H1 (cell line): ENCODE data around the gene ACACA. TPM values are rescaled to one million over a fixed set of nuclear protein-coding genes. Genes with fewer than 3 reads are reported as not detected.

Experiments
- CTCF ChIA-PET: fragments of 300-600 bp; sonication (Branson Sonifier 250); formaldehyde crosslinking; loops from one replicate; lab custom pipeline; 2021; ENCODE audit not compliant: partially characterized antibody; lab: Charles Lee
- POLR2A ChIA-PET: fragments of 300-600 bp; sonication (Branson Sonifier 250); formaldehyde crosslinking; loops from one replicate; lab custom pipeline; 2021; ENCODE audit warnings: inconsistent platforms; ENCODE audit not compliant: partially characterized antibody; lab: Charles Lee
- DNase-seq, 2 experiments: peaks; one replicate each; pipeline versions ENCODE4 v3.0.0 to v3.0.0-alpha.2; 2010 to 2022; ENCODE audit warnings: low spot score in 2 of 2, low read depth in 1 of 2, mixed read lengths in 1 of 2
- FAIRE-seq: peaks from 2 replicates; lab custom pipeline; 2011; peaks lifted over from hg19 to GRCh38; lab: Jason Lieb, UNC
- H2AFZ ChIP-seq: 2 replicates; pipeline ENCODE4 v1.8.1; 2012; ENCODE audit warnings: low read length, inconsistent platforms
- H2AK5ac ChIP-seq: 2 replicates; pipeline ENCODE4 v1.6.1; 2013; ENCODE audit warnings: low read depth, low read length
- H2BK120ac ChIP-seq: replicated peaks from 2 replicates; pipeline ENCODE3; 2013; ENCODE audit warnings: low read depth, low read length, inconsistent platforms
- H2BK12ac ChIP-seq: 2 replicates; pipeline ENCODE4 v1.6.1; 2013; ENCODE audit warnings: low read depth, low read length
- H2BK15ac ChIP-seq: 2 replicates; pipeline ENCODE4 v1.6.1; 2013; ENCODE audit warnings: low read length
- H2BK20ac ChIP-seq: 2 replicates; pipeline ENCODE4 v1.6.1; 2013; ENCODE audit warnings: low read length
- H2BK5ac ChIP-seq: 2 replicates; pipeline ENCODE4 v1.6.1; 2013; ENCODE audit warnings: low read depth, low read length
- H3K14ac ChIP-seq: 2 replicates; pipeline ENCODE4 v1.6.1; 2013; ENCODE audit warnings: inconsistent platforms; ENCODE audit not compliant: insufficient read length
- H3K18ac ChIP-seq: 2 replicates; pipeline ENCODE4 v1.6.1; 2013; ENCODE audit warnings: low read length; ENCODE audit errors: extremely low read depth
- H3K23ac ChIP-seq: 2 replicates; pipeline ENCODE4 v1.6.1; 2013; ENCODE audit warnings: inconsistent platforms; ENCODE audit not compliant: insufficient read length
- H3K23me2 ChIP-seq: 2 replicates; pipeline ENCODE4 v1.6.1; 2013; ENCODE audit warnings: low read depth, low read length
- H3K27ac ChIP-seq: 2 replicates; pipeline ENCODE4 v1.6.1; 2011; ENCODE audit warnings: low read depth, low read length, inconsistent platforms
- H3K27me3 ChIP-seq, 4 experiments: replicated peaks in 1 of 4; 1 replicate in 1 of 4; 2 replicates in 3 of 4; pipeline versions ENCODE4 v1.6.1 to v1.8.1; 2011 to 2013; ENCODE audit warnings: low read length in 3 of 4, mild to moderate bottlenecking in 3 of 4, inconsistent platforms in 2 of 4, mixed read lengths in 2 of 4, moderate library complexity in 1 of 4; ENCODE audit not compliant: control insufficient read depth in 3 of 4, insufficient read depth in 3 of 4; ENCODE audit errors: extremely low read depth in 1 of 4
- H3K36me3 ChIP-seq, 4 experiments: 2 replicates each; pipeline versions ENCODE4 v1.6.1 to v1.8.1; 2011 to 2013; ENCODE audit warnings: mild to moderate bottlenecking in 4 of 4, low read length in 3 of 4, moderate library complexity in 2 of 4, control low read depth in 1 of 4, inconsistent platforms in 1 of 4; ENCODE audit not compliant: insufficient read depth in 4 of 4, control insufficient read depth in 2 of 4
- H3K4ac ChIP-seq: replicated peaks from 2 replicates; pipeline ENCODE3; 2013; ENCODE audit warnings: low read length, low read depth, mixed read lengths, inconsistent platforms; ENCODE audit not compliant: insufficient read length
- H3K4me1 ChIP-seq, 4 experiments: replicated peaks in 1 of 4; 1 replicate in 1 of 4; 2 replicates in 3 of 4; pipeline versions ENCODE4 v1.6.1 to v1.8.1; 2011 to 2013; ENCODE audit warnings: low read length in 3 of 4, inconsistent platforms in 2 of 4, mixed read lengths in 1 of 4; ENCODE audit not compliant: insufficient read depth in 4 of 4, control insufficient read depth in 3 of 4
- H3K4me2 ChIP-seq, 2 experiments: 2 replicates each; pipeline versions ENCODE4 v1.6.1 to v1.8.1; 2011 to 2013; ENCODE audit warnings: low read depth in 2 of 2, low read length in 2 of 2, control low read depth in 1 of 2, inconsistent platforms in 1 of 2, mild to moderate bottlenecking in 1 of 2; ENCODE audit not compliant: insufficient read depth in 1 of 2
- H3K4me3 ChIP-seq, 4 experiments: fragments of 200-600, 300-600 bp in 1 of 4; sonication (generic), shearing (Covaris generic), sonication (Bioruptor Twin) in 1 of 4; 2 replicates each; pipeline versions ENCODE4 v1.5.1 to v1.8.1; 2011 to 2016; ENCODE audit warnings: low read length in 4 of 4, low read depth in 3 of 4, control low read depth in 2 of 4, inconsistent platforms in 2 of 4, mild to moderate bottlenecking in 2 of 4, mixed read lengths in 1 of 4, moderate library complexity in 1 of 4; ENCODE audit not compliant: insufficient read depth in 2 of 4; ENCODE audit errors: extremely low read depth in 1 of 4
- H3K56ac ChIP-seq: replicated peaks from 2 replicates; pipeline ENCODE3; 2013; ENCODE audit warnings: low read depth, mild to moderate bottlenecking, mixed read lengths, low read length, inconsistent platforms; ENCODE audit not compliant: insufficient read length
- H3K79me1 ChIP-seq: 2 replicates; pipeline ENCODE4 v1.6.1; 2013; ENCODE audit warnings: low read depth, low read length, control low read depth
- H3K79me2 ChIP-seq, 2 experiments: 2 replicates each; pipeline versions ENCODE4 v1.6.1 to v1.8.1; 2012 to 2013; ENCODE audit warnings: low read length in 2 of 2, mild to moderate bottlenecking in 2 of 2, inconsistent platforms in 1 of 2; ENCODE audit not compliant: insufficient read depth in 2 of 2, control insufficient read depth in 1 of 2
- H3K9ac ChIP-seq, 4 experiments: replicated peaks in 1 of 4; 1 replicate in 1 of 4; 2 replicates in 3 of 4; pipeline versions ENCODE4 v1.6.1 to v1.8.1; 2011 to 2013; ENCODE audit warnings: low read depth in 3 of 4, low read length in 3 of 4, control low read depth in 2 of 4, mild to moderate bottlenecking in 2 of 4, moderate library complexity in 2 of 4, inconsistent platforms in 1 of 4; ENCODE audit errors: extremely low read depth in 1 of 4
- H3K9me3 ChIP-seq, 2 experiments: 2 replicates each; pipeline versions ENCODE4 v1.6.1 to v1.8.1; 2012 to 2013; ENCODE audit warnings: mild to moderate bottlenecking in 2 of 2, moderate library complexity in 2 of 2, control low read depth in 1 of 2, inconsistent platforms in 1 of 2, low read depth in 1 of 2, low read length in 1 of 2, mixed read lengths in 1 of 2; ENCODE audit not compliant: insufficient read depth in 2 of 2
- H4K20me1 ChIP-seq, 2 experiments: replicated peaks in 1 of 2; 2 replicates each; pipeline versions ENCODE3 to v1.8.1; 2011 to 2013; ENCODE audit warnings: inconsistent platforms in 2 of 2, low read length in 2 of 2, mild to moderate bottlenecking in 1 of 2; ENCODE audit not compliant: insufficient read depth in 2 of 2, control insufficient read depth in 1 of 2
- H4K5ac ChIP-seq: 2 replicates; pipeline ENCODE4 v1.6.1; 2013; ENCODE audit warnings: low read length, low read depth, mixed read lengths, inconsistent platforms; ENCODE audit not compliant: insufficient read length
- H4K8ac ChIP-seq: 2 replicates; pipeline ENCODE4 v1.8.0; 2013; ENCODE audit warnings: mild to moderate bottlenecking, moderate library complexity, low read length, inconsistent platforms; ENCODE audit not compliant: insufficient read depth; ENCODE audit errors: extremely low read depth
- H4K91ac ChIP-seq: replicated peaks from 2 replicates; pipeline ENCODE3; 2013; ENCODE audit warnings: low read length, mixed read lengths, inconsistent platforms; ENCODE audit not compliant: insufficient read length
- CTCF ChIP-seq, 3 experiments: IDR thresholded peaks; 1 replicate in 2 of 3; 2 replicates in 1 of 3; pipeline versions ENCODE4 v1.5.1 to v1.6.1; 2011; ENCODE audit warnings: low read length in 3 of 3, mild to moderate bottlenecking in 3 of 3, inconsistent platforms in 2 of 3, low read depth in 1 of 3, moderate library complexity in 1 of 3; ENCODE audit not compliant: insufficient read depth in 1 of 3; ENCODE audit errors: control extremely low read depth in 1 of 3
- EZH2 ChIP-seq: fragments of 200-600 bp; sonication (generic); IDR thresholded peaks from 2 replicates; pipeline ENCODE4 v1.7.1; 2012; ENCODE audit warnings: low read depth, mild to moderate bottlenecking, moderate library complexity, low read length, inconsistent platforms; ENCODE audit not compliant: severe bottlenecking
- WGBS, 2 experiments: shearing (Covaris generic) in 1 of 2; methylation state at CpG; one replicate each; pipeline versions ENCODE4 v1.1.6 to v1.1.7; 2013 to 2015; ENCODE audit warnings: low lambda C conversion rate in 2 of 2, mixed read lengths in 2 of 2, inconsistent platforms in 1 of 2, low coverage in 1 of 2, missing lambda C conversion rate in 1 of 2; ENCODE audit not compliant: insufficient replicate concordance in 2 of 2, insufficient coverage in 1 of 2, insufficient read length in 1 of 2; ENCODE audit errors: extremely low coverage in 1 of 2, missing lambda C conversion rate in 1 of 2; 5-methylcytosine and 5-hydroxymethylcytosine counted together
- polyA plus RNA-seq, 7 experiments: library from polyadenylated mRNA; depleted of rRNA in 3 of 7; stranded (reverse) in 5 of 7; unstranded in 2 of 7; fragments of >200 nt in 5 of 7; fragments of 200-250 nt in 2 of 7; gene quantifications; 1 replicate in 5 of 7; 2 replicates in 1 of 7; 4 replicates in 1 of 7; pipeline versions ENCODE4 v1.2.1 to v1.2.3, GENCODE V29; 2011 to 2013; ENCODE audit warnings: missing spikeins in 2 of 7, mixed read lengths in 2 of 7
- total RNA-seq: library from RNA; stranded (reverse); fragmentation: NEBNext Ultra II Directional; extraction: Animal tissue kit (Norgen Biotek cat#: 25700); gene quantifications from 2 replicates; pipeline ENCODE4 v1.2.1, GENCODE V29; 2021

Gene ACACA
- total and polyA plus RNA-seq, 2 of the 8 experiments (the other 6 are each of a cell fraction or from before 2014, with no cell fraction given), result 74.0 to 160 TPM

GRCh38 chr17:37083456-37083855, 323.2 kb downstream of the ACACA start:
- POLR2A ChIA-PET, result interaction anchor here (0.9 to 2.8 kb wide), 6 partner anchors 15 to 42 kb away, joined by 3 to 12 read pairs (median 4); no protein-coding TSS in a partner anchor
- DNase-seq, result no peak

More at GRCh38 chr17:37083456-37083855, 323.2 kb downstream of the ACACA start:
- peaks cover 0 to 7% of the 10 kb centered on the region in 2 experiments; a peak in 1 of 4 replicates for H3K9me3 ChIP-seq
- 0 out of 2 replicates have a peak overlapping the region, but pooled peaks have one; percentile 72 for H2BK15ac ChIP-seq
- no peak overlapping the region for H3K4me3 ChIP-seq
- no peak for TF ChIP-seq EZH2
- TF ChIP-seq CTCF (IDR thresholded peaks at IDR 0.05; ENCODE audit: control extremely low read depth in 1 of 3, insufficient read depth in 1 of 3, low read depth in 1 of 3, low read length in 3 of 3), result 0 out of 4 replicates have a peak, but pooled peaks of 1 of the 3 experiments have one; percentile 2
- no peak for FAIRE-seq
- H2BK20ac ChIP-seq, result 0 out of 2 replicates have a peak overlapping the region, but pooled peaks have one; percentile 48
- H3K79me2 ChIP-seq, result no peaks in the 10 kb centered on the region
- no peak overlapping the region for H3K23ac ChIP-seq
- H3K27ac ChIP-seq, result no peak overlapping the region
- H2BK5ac ChIP-seq, result no peak overlapping the region; the same call in 1 of the 2 replicates
- no peaks in the 10 kb centered on the region for H4K20me1 ChIP-seq
- H2BK120ac ChIP-seq, result no peak overlapping the region
- H4K8ac ChIP-seq, result no peak overlapping the region
- 78% methylated on average over 6 of the region's 6 CpGs; no CpG with 5 or more reads in 1 of the 2 experiments for WGBS, 2 experiments
- H3K56ac ChIP-seq, result no peak overlapping the region
- no peak overlapping the region for H3K9ac ChIP-seq
- CTCF ChIA-PET, result interaction anchor here (0.9 to 2.5 kb wide), 5 partner anchors 24 to 458 kb away, joined by 3 to 7 read pairs (median 3); no protein-coding TSS in a partner anchor
- H4K5ac ChIP-seq, result no peak overlapping the region
- H2AFZ ChIP-seq, result no peak overlapping the region
- no peak overlapping the region for H4K91ac ChIP-seq
- peaks cover 6 to 37% (median 27%) of the 10 kb centered on the region in 4 experiments; a peak in 7 of 8 replicates for H3K36me3 ChIP-seq
- no peak overlapping the region for H3K14ac ChIP-seq
- no peaks in the 10 kb centered on the region for H3K79me1 ChIP-seq
- no peak overlapping the region for H3K4me2 ChIP-seq
- no peak overlapping the region for H3K4ac ChIP-seq
- 0 out of 2 replicates have a peak overlapping the region, but pooled peaks have one; percentile 90 for H2BK12ac ChIP-seq
- H3K18ac ChIP-seq, result peak overlapping the region; percentile 90; the same call in 1 of the 2 replicates
- peak overlapping the region; percentile 99 for H2AK5ac ChIP-seq
- H3K23me2 ChIP-seq, result no peaks in the 10 kb centered on the region
- H3K4me1 ChIP-seq, result peaks cover 6 to 18% (median 14%) of the 10 kb centered on the region in 4 experiments
- H3K27me3 ChIP-seq, result no peaks in the 10 kb centered on the region
